ENCODE results near the gene DHX36.

- TF ChIP-seq CTCF (IDR thresholded peaks at IDR 0.05): no peak
- no peak for TF ChIP-seq POLR2A (IDR thresholded peaks at IDR 0.05)
Measured at GRCh38 chr3:154224866-154225265, 99.4 kb downstream of the DHX36 start.

Measured in adrenal gland (tissue), 5 donors.